ENCODE data around the gene FCGR3A.
"Not testable (repeated sequence)": the region's sequence is repeated elsewhere in the genome, so short reads cannot be mapped to it uniquely, and the experiment has no call there.

The FCGR3A gene

DNA sequence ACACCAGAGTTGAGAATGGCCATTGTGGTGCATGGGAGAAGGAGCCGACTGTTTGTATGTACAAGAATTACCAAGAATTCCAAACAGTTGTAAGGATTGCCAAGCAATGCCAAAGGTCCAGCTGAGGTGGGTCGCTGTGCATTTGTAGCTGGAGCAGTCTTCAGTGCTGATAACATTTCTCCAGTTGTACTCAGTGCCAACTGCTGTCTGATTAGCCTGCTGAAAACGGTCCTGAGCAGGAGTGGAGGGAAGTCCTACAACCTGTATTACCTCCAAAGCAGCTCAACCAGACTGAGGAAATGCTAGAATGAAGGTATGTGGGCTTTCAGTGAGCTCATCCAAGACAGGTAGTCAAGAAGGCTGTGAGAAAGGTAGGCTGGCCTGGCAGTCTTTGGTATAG is 6.5 kb upstream of the FCGR3A start:
- DNase-seq, result not testable (repeated sequence)

GRCh38 chr1:161554815-161555417 is 5.3 kb upstream of the FCGR3A start:
- DNase-seq, result not testable (repeated sequence)

DNA sequence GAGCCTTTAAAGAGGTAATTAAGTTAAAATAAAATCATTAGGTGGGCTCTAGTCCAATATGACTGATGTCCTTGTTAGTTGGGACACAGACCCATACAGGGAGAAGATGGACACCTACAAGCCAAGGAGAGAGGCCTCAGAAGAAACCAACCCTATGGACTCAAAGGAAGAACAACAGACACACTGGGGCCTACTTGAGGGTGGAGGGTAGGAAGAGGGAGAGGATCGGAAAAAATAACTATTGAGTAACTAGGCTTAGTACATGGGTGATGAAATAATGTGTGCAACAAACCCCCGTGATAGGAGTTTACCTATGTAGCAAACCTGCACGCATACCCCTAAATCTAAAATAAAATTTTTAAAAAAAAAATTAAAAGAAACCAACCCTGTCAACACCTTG is 4.7 kb upstream of the FCGR3A start:
- DNase-seq, result not testable (repeated sequence)

DNA sequence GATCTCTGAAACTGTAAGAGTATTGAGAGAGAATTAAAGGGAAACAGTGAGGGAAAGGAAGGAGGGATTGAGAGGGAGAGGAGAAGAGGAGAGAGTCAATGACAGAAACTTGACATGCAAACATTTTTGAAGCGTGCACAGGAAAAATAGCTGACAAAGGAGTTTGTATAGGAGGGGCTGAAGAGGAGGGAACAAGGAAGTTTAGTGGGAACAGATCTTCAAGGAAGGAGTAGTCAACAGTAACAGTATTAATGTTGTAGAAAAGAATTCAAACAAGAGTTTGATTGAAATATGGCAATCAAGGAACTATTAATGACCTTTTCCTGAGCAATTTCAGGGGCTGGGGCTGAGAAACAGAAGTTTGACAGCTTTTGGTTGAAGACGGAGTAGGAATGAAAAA is 4.0 kb upstream of the FCGR3A start:
- not testable (repeated sequence) for DNase-seq

GRCh38 chr1:161550942-161551341 is 1.3 kb upstream of the FCGR3A start:
- not testable (repeated sequence) for DNase-seq

GRCh38 chr1:161548749-161549406 is 740 bp downstream of the FCGR3A start:
- DNase-seq, result not testable (repeated sequence)

DNA sequence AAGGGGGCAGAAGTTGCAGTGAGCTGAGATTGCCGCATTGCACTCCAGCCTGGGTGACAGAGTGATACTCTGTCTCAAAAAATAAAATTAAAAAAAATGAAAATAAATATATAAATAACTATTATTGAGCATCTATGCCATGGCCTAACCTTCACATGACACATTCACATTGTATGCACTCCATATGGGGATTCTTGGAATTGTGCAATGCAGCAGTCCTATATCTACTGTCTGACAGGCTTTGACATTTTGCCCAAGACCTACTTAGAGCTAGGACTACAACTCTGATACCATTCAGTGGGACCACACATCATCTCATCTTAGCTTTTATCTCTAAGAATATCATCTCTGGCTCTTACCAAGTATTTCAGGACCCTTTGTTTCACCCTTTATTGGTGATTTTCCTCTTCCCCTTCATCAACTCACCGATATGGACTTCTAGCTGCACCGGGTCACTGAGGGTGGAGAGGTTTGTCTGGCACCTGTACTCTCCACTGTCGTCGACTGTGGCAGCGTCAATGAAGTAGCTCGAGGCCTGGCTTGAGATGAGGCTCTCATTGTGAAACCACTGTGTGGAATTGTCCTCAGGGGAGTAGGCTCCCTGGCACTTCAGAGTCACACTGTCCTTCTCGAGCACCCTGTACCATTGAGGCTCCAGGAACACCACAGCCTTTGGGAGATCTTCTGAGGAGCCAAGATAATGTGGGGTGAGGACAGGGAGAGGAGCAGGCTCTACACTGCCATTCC is 1.4 kb downstream of the FCGR3A start:
- peak; percentile 35 for DNase-seq

DNA sequence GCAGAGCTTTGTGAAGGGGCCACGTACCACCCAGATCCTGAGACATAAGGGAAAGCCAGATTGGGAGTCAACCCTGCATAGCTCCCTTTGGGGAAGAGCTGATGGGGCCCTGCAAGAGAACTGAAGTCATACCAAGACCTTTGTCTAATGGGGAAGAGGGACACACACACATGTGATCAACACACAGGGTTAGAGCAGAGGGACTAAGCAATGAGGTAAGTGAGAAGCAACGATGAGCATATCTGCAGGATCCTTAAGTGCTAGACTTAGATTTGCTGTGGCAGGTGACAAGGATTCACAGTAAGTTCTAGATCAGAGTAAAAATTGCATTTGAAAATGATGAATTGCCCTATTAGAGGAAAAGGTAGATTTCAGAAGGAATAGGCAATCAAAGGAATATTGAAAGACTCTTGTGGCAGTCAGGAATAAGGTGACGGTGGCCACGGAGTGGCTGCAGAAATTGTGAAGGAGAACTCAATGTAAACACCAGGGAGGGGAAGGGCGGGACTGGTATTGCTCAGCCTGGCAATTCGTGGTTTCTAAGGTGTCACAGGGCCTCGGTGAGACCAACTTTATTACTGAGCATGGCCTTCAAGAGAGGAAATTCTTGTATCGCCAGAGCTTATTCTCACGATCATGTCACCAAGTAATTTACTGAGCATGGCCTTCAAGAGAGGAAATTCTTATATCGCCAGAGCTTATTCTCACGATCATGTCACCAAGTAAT is 4.5 kb downstream of the FCGR3A start:
- DNase-seq, result not testable (repeated sequence)

DNA sequence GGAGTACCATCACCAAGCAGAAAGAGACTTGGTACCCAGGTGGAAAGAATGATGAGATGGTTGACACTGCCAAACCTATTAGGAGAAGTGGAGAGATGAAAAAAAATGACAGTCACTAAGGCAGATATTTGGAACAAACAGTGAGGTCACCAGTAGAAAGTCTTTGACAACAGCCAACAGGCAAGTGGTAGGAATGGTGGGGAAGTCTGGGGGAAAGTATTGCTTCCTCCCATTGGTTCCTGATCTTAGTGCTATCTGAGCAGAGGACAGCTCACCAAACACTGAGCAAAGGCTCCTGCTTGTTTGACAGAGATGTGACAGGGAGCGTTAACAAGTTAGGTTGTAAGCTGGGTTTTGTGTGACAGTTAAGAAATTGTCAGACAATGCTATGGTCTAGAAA is 6.5 kb downstream of the FCGR3A start:
- DNase-seq, result not testable (repeated sequence)

- DNase-seq, result not testable (repeated sequence)
These were observed 7.5 kb downstream of the FCGR3A start for GRCh38 chr1:161542091-161542559.

GRCh38 chr1:161540570-161540960 is 9.1 kb downstream of the FCGR3A start:
- not testable (repeated sequence) for DNase-seq

GRCh38 chr1:161539731-161540569 is 9.7 kb downstream of the FCGR3A start:
- DNase-seq, result peak; percentile 84

DNA sequence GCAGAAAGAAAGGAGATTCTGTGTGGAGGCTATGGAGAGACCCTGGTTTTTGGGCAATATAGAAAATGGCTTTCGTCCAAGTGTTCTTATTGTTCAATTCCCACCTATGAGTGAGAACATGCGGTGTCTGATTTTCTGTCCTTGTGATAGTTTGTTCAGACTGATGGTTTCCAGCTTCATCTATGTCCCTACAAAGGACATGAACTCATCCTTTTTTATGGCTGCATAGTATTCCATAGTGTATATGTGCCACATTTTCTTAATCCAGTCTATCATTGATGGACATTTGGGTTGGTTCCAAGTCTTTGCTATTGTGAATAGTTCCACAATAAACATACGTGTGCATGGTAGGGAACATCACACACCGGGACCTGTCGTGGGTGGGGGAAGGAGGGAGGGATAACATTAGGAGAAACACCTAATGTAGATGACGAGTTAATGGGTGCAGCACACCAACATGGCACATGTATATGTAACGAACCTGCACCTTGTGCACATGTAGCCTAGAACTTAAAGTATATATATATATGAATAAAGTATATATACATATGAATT is 10.6 kb downstream of the FCGR3A start:
- not testable (repeated sequence) for DNase-seq

- DNase-seq, result not testable (repeated sequence)
These were observed 12.4 kb downstream of the FCGR3A start for GRCh38 chr1:161537068-161537669.

DNA sequence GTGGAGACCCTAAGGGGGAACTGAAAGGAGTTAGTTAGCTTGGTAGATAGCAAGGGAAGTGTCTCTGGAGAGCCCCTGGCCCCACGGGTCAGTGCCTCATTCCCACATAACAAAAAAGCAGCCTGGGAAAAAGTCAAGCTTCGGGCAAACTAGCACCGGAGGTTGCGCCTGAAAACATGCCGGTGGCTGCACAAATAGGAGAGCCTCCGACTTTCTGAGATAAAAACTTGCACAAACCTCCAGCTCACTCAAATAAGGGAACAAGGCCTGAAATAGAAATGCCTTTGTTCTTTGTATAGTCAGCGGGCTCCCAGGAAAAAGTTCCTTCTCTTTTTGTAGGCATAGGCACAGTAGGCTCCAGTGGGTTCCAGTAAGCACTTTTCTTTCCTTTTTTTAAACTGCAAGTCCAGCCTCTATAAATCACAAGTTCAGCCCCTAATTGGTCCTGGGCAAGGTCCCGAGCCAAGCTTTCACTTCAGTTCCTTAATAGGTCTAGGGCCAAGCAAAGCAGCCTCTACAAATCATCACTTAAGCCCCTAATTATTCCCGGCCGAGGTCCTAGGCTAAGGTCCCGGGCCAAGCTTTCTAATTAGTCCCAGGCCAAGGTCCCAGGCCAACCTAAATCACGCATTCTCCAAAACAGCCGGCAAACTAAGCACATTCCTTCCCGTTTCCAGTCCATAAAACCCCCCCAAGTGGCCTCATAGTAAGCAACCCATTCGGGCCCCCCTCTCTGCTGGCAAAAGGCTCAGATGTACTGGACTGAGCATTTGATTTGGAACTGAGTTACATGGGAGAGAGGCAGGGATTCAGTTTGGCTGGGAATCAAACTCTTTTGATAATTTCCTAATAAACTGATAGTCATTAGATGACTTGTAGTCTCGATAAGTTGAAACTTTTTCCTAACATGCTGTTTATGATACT is 16.7 kb downstream of the FCGR3A start:
- not testable (repeated sequence) for DNase-seq

GRCh38 chr1:161531986-161532643 is 17.5 kb downstream of the FCGR3A start:
- DNase-seq, result no peak

GRCh38 chr1:161530671-161531641 is 18.7 kb downstream of the FCGR3A start:
- DNase-seq, result peak; percentile 93

- peak; percentile 74 for DNase-seq
These were observed 19.5 kb downstream of the FCGR3A start for GRCh38 chr1:161530158-161530557.
